HG03558 (cell line): ENCODE measurements around the gene SGMS2.

Experiments
- ATAC-seq: cut with Tn5 transposase; IDR thresholded peaks from one replicate; pipeline ENCODE4 v1.9.1; 2021; ENCODE audit warnings: moderate number of reproducible peaks; ENCODE audit not compliant: unreplicated experiment; ENCODE audit errors: extremely low read depth

Gene SGMS2

DNA sequence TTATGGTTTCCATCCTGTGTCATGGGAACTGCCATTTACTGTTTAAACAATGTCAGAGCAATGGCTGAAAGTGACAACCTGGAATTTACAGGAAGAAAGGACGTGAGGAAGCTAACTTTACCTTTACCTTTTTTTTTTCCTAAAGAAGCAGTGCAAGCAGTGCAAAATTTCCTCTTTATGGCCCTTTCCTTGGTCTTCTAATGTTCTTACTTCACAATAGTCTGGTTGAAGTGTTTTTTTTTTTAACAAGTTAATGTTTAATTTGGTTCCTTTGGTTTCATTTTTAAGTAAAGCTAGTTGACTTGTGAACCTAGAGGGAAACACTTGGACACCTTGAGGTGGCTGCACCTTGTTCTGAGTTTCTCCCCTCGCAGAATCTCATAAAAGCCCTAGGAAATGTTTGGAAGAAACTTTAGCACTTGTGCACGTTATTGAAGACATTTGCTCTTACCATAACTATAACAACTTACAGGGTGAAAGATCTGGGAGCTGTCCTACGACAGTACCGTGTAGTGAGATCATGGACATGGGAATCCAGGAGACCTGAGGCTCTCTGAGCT is 1.8 kb downstream of the SGMS2 start:
- no peak for ATAC-seq

DNA sequence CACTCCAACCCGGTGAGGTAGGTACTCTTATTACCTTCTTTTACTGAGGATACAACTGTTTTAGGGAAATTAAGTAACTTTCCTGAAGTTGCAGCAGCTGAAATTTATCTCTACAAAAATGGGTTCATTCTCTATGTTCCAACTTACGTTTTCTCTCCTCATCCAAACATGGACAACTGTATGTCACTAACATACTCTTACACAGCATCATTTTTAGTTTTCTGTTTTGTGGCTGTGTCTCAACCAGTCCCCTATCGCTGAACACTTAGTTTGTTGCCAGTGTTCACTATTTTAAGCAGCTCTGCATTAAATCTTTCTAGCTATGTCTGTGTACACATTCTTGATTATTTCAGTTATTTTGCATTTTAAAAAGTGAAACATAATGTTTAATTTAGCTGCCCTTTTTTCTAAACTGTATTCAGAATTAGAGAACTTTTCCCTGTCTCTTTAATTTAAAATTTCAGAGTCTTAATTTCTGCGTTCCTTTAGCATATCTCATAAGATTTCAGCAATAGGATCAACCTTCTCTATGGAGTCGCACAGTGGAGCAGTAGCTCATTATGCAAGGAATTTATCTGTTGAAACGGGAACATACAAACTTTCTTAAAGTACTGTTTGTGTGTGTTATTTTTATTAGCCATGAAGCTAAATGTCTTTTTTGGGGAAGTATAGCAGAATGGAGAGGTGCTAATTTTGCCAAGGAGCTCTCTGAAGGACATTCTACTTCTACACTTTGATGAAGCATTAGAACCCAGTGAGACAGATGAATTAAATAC is 3.8 kb downstream of the SGMS2 start:
- ATAC-seq, result no peak

DNA sequence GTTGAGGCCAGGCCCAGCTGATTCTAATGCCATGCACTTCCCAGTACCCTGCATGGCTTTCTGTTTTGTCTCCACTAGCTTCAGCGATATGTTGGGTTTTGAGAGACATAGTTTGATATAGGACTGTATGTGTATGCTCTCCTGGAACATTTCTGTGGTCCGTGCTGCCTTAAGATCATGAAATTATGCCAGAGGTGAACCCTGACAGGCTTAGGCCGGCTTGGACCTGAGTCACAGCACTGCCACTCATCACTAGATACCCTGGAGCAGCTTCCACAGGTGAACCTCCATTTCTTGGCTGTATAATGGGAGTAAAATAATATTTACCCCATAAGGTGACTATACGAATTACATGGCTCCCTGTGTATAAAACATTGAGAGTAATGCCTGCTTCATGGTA is 6.4 kb downstream of the SGMS2 start:
- no peak for ATAC-seq

DNA sequence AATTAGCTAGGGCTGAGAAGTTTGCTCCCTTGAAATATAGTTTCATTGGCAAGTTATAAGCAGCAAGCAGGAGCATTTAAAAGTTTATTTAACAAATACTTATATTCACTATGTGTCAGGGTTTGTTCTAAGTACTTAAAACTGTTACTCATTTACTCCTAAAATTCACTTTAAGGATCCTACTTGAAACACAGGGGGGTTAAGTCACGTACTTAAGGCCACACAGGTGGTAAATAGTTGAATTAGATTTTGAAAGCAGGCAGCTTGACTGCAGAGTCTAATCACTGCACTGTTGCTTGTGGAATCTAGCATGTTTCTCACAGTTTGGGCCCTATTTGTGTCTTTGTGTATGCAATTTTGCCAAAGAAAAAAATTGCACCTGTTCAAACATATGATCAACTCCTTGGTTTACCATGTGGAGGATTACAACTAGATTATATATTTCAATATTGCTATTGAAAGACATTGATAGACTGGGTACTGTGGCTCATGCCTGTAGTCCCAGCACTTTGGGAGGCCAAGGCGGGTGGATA is 7.6 kb downstream of the SGMS2 start:
- ATAC-seq, result no peak

DNA sequence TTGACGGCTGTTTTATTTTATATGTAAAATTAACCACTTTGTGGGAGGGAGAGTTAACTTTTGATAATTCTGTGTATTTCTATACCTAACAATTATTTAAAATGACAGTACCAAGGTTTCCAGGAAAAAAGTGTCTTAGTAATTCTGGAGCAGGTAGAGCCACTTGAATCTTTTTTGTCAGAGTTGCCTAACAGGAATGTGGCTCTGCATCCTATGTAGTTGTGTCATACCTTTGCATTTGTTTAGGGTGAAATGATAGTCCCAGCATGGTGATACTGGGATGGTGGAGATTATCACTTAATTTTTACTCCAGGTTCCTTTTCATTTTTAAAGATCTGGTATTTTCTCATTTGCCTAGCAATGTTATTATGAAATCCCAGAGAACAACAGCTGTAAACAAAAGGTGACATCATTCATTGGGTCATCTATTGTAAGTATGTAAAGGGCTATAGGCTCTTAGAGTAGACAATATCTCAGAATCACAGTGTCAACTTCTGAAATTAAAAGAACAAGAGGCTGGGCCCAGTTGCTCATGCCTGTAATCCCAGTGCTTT is 9.6 kb downstream of the SGMS2 start:
- ATAC-seq, result no peak

DNA sequence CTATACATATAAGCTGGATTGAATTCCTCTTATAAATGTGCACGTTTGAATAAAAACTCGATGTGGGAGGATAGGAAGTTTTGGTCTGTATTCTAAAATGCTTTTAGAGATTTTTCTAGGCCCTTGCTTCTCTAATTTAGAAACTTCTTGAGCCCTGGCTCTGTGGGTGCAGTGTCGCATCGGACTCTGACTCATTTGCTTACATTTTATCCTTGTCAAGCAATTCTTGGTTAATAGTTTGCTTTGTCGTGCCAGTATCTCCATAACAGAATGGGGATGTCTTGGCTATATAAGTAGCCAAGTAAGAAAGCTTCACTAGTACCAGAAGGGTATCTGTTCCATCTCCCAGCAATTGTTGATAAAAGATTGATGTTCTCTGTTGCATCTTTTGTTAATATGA is 10.7 kb downstream of the SGMS2 start:
- no peak for ATAC-seq

DNA sequence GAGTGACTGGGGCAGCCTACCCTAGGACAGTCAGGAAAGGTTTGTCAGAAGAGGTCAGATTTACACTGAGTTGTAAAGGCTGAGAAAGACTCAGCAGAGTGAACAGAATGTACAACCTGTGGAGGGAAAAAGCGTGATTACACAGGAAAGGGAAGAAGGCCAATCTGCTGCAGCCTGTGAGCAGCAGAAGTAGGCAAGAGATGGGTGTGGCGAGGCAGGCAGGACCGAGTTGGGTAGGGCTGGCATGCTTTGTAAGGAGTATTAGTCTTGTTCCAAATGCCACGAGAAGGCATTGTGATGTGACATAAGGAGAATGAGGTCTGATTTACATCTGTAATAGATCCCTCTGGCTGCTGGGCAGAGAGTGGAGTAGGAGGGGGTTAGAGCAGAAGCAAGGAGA is 12.6 kb downstream of the SGMS2 start:
- no peak for ATAC-seq

DNA sequence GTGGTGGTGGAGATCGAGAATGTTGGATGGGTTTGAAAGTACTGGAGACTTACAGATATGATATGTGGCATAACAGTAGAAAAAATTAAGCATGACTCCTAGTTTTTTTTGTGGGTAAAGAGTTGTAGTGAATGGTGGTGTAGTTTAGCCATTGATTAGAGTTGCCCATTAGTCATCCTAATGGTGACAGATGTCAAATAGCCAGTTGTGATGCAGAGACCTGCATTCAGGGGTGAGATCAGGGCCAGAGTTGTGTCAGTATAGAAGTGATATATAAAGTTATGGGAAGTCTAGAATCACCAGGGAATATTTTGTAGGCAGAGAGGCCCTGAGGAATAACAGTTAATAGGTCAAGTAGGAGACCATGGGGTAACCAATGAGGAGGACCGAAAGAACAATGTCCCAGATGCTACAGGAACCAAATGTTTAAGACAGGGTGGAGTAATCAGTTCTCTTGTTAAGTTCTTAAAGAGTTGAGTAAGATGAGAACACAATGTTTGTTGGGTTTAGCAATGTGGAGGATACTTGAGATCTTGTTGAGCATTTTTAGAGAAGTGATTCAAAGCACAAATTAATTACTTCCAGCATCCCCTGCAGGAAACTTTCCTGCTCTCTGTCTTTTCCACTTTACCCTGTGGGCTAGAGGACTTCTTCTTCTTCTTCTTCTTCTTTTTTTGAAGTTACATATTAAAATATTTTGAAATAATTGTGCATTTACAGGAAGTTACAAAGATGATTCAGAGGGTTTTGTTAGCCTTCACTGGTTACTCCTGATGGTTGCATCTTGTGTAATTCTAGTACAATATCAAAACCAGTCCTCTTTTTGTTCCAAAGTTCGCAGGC is 13.3 kb downstream of the SGMS2 start:
- ATAC-seq, result no peak

DNA sequence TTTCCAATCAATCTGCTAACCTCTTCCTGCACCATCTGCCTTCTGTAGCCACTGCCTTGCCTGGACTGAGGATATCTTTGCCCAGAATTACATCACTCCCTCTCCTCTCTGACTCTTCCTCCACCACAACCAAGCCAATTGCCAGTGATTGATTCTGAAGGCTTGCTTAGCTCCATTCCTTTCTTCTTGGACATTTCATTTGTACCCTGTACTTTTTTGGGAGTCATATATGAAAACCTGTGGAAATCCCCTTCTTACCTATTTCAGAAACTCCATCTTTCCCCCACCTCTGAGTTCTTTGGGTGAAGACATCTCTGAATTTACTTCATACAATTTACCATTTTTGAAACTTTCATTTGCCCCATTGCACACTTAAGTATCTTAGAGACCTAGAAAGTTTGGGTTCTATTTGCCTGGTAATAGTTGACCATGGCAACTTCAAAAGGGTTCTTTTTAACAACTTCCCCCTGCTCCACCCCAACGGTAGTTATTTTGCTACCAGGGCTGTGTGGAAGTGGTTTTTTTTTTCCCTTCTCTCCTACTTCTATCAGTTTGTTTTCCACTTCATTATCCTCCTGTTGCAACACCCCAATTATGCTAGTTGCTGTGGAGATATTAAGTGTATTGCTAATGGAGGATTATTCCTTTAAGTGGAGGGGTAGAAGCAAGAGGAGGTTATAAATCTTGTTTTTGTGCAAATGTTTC is 14.3 kb downstream of the SGMS2 start:
- no peak for ATAC-seq

DNA sequence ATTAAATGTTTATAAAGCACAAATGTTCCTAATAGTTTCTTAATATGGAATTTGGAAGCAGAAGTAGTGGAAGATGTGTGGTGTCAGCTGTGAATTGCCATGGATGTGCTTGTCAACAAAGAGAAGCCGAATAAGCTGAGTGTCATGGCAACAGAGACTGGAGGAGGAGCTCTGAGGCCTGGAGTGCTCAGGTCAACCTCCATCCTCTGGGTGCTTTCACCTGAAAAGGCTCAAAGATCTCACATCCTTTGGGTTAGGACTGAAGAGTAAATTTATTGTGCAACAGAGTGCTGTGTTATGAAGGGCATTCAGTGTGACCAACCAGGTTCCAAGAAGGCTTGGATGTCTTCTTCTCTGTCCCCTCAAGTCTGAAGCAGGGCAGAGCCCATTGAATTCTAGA is 18.7 kb downstream of the SGMS2 start:
- no peak for ATAC-seq

DNA sequence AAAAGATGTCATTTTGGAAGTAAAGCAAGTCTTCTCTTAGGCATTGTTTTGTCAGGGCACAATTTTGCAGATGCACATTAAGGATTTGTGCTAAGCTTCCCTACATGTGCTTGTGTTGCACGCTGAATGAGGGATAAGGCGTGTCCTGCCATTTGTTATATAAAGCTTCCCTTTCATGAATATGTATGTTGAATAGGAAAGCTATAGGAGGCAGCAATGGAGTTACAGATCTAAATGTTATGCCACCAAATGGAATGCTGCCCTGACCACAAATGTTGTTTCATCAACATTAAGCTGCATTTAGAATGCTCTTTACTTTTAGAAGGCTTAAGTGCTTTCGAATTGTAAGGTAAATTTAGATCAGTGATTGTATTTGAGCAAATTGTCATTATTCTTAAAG is 20.9 kb downstream of the SGMS2 start:
- ATAC-seq, result no peak

DNA sequence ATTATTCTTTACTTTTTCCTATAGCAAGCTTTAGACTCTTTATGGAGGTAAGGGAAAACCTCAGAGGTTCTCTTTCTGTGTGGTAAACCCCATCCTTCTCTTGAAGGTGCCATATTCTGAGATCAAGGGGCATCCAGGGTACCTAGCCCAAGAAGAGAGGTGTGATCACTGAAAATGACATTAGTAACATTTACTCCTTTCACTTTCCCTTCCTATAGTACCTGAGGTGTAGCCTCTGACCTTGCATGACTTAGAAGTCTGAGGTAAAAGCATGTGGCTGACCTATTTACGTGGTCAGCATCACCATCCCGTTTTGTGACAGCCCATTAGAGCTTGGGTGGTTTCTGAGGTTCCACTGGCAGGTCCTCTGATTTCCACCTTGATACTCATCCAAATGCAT is 25.7 kb downstream of the SGMS2 start:
- no peak for ATAC-seq

DNA sequence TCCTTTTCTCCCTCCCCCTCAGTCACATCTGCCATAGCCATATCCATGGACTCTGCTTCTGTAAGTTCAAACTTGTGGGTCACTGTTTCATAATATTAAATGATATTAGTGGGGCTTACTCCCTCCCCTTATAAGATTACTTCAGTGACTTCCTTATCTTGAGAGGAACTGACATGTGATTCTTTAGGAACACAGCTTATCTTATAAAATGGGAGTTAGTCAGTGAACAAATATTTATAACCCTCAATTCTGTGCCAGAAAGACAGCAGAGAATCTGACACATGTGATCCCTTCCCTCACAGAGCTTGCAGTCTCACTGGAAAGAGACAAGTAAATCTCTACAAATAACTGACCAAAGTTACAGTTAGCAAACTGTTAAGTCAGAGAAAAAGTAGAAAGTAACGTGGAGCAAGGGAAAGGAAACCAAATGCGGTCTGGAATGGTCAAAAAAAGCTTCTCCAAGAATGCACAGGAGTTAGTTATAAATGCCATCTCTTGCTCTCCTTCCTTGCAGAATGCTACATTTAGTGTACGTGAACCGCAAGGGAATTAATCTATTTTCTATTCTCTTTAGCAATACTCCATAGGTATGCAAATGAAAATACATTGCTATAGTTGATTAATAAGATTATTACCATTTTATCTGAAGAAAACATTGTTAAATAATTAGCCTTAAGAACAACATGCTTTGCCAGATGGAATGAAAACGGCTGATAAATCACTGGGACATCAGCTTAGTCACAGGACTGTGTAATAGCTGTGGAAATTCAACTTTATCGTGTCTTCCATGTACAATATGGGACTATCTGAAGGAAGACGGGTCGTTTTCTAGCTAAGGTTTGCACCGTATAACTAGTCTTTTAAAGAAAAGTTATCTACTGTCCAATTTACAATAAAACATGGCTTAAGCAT is 29.0 kb downstream of the SGMS2 start:
- no peak for ATAC-seq

DNA sequence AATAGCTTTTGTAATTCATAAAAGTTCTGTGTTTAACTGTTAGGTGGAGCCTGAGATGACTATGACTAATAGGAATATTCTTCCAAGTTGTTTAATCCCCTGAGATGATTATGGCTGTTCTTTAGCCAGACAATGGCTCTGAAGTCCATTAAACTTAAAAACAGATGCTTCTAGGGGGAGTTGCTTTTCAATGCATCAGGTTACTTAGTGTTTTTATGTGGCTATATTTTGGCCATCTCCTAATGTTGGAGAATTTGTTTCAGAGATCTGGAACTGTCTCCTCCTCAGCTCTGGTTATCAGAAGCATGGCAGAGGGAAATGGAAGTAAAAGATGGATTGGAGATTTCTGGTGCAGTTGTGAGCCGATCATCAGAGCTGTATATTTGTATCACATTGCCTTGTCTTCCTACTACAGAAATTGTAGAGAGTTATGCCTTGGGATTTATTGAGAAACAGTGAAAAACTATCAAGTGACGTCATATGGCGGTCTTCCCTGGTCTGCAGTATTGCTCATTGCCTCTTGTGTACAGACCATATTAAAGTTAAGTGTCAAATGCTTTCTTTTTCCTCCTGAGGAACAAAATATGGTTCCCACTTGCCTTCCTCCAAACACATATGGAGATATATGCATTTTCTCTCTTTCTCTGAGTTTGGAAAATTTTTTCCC is 29.8 kb downstream of the SGMS2 start:
- ATAC-seq, result no peak

DNA sequence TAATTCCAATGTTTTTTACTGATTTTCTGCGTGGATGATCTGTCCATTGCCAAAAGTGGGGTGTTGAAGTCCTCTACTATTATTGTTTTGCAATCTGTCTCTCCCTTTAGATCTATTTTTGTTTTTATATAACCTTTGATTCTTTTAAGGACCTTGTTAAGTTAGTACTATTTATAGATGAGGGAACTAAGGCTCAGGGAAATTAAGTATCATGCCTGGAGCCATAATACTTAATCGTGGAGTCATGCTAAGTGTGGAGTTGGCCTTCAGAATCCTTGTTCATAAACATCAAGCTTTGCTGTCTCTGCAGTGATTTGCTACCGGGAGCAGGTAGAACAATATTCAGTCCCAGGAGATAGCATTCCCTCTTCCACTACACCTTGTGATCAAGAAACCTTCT is 31.0 kb downstream of the SGMS2 start:
- ATAC-seq, result no peak

DNA sequence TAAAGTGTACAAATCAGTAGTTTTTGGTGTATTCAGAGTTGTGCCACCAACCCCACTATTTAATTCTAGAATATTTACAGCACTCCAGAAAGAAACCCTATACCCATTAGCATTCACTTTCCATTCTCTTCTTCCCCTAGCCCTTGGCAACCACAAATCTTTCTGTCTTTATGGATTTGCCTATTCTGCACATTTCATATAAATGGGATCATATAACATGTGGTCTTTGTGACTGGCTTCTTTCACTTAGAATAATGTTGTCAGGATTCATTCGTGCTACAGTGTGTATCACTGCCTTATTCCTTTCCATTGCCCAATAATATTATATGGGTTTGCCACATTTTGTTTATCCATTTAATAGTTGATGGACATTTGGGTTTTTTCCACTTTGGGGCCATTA is 32.2 kb downstream of the SGMS2 start:
- no peak for ATAC-seq

DNA sequence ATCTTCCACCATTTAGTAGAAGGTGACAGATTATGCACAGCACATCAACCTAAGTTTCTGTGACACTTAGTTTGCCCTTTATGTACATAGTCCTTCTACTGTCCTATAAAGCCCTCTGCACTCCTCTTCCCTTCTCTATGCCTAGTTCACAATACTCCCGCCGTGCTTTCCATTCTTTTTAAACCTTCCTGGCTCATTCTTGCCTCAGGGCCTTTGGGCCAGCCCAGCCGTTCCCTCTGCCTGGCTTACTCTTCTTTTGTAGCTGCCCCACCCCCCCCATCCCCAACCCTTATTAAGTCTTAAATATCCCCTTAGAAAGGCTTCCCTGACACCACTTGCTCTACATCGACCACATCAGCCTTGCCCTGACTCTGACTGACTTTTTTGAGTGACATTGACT is 33.0 kb downstream of the SGMS2 start:
- no peak for ATAC-seq

DNA sequence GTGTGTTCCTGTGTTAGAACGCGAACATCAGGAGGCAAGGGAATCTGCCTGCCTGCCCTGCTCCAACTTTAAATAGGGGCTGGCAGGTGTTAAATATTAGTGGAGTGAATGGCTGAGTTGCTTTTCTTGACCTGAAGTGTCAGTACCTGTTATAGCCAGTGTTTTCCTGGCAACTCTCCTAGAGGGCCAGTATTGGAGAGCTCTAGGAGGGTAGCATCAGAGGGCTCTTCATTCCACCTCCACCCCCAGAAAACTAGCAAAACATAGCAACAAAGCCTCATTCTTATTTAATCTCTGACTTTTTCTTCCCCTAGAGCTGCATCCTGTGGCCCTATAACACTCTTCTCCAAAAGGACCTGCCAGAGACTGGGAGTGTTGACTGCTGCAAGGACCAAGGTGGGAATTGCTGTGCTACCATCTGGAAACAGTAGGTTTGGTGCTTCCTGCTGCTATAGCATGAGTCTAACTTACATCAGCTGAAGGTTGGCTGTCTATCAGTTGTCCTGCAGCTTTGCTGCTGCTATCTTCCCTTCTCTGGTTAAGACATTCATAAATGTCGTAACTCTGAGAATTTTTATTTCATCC is 33.5 kb downstream of the SGMS2 start:
- ATAC-seq, result no peak
